Panc1 (cell line): ENCODE measurements around the gene SPATA17. TPM values are rescaled to one million over a fixed set of nuclear protein-coding genes. Genes with fewer than 3 reads are reported as not detected.

Source experiments
- ATAC-seq: fragments of 200-7000 bp; cut with Tn5 transposase; 2 replicates; pipeline ENCODE4 v1.9.1; 2020; ENCODE audit warnings: mild to moderate bottlenecking, moderate library complexity
- BruUV-seq: library from RNA; stranded (reverse); fragments of 400-500 nt; replicated peaks from 2 replicates; lab custom pipeline; 2021; lab: Mats Ljungman, UMichigan
- CTCF ChIA-PET: fragments of 300-600 bp; sonication (Branson Sonifier 250); formaldehyde crosslinking; loops from one replicate; lab custom pipeline; 2022; ENCODE audit warnings: antibody characterized with exemption; lab: Charles Lee
- POLR2A ChIA-PET: fragments of 300-600 bp; sonication (Branson Sonifier 250); formaldehyde crosslinking; loops from one replicate; lab custom pipeline; 2022; ENCODE audit warnings: antibody characterized with exemption; lab: Charles Lee
- DNase-seq: peaks from one replicate; pipeline ENCODE4 v3.0.0-alpha.2; 2010; ENCODE audit warnings: low read depth, low spot score
- H3K27ac ChIP-seq: 2 replicates; pipeline ENCODE4 v1.5.1; 2011; ENCODE audit warnings: mild to moderate bottlenecking, low read length, inconsistent platforms
- H3K27me3 ChIP-seq: fragments of 200-500 bp; sonication (Bioruptor generic); 2 replicates; pipeline ENCODE4 v1.6.0; 2014; ENCODE audit warnings: low read length, inconsistent platforms; ENCODE audit not compliant: control insufficient read depth, insufficient read depth
- H3K36me3 ChIP-seq: fragments of 200-500 bp; sonication (Bioruptor generic); 2 replicates; pipeline ENCODE4 v1.5.1; 2014; ENCODE audit warnings: inconsistent platforms, mild to moderate bottlenecking, low read length, moderate library complexity; ENCODE audit not compliant: control insufficient read depth, insufficient read depth
- H3K4me1 ChIP-seq: 2 replicates; pipeline ENCODE4 v1.5.1; 2011; ENCODE audit warnings: inconsistent platforms, mild to moderate bottlenecking, low read length, moderate library complexity; ENCODE audit not compliant: control insufficient read depth, insufficient read depth
- H3K4me3 ChIP-seq, 2 experiments: 2 replicates each; pipeline ENCODE4 v1.5.1; 2011 to 2012; ENCODE audit warnings: low read depth in 2 of 2, low read length in 2 of 2, mild to moderate bottlenecking in 2 of 2, inconsistent platforms in 1 of 2, moderate library complexity in 1 of 2
- H3K9me3 ChIP-seq: fragments of 200-500 bp; sonication (Bioruptor generic); 2 replicates; pipeline ENCODE4 v1.5.1; 2014; ENCODE audit warnings: low read depth, mild to moderate bottlenecking, inconsistent platforms, low read length, moderate library complexity; ENCODE audit not compliant: control insufficient read depth, insufficient read depth
- CTCF ChIP-seq: fragments of 450-650 bp; IDR thresholded peaks from 2 replicates; pipeline ENCODE4 v1.5.1; 2017; ENCODE audit warnings: mild to moderate bottlenecking
- POLR2AphosphoS5 ChIP-seq: IDR thresholded peaks from 2 replicates; pipeline ENCODE4 v1.6.1; 2012; ENCODE audit warnings: mild to moderate bottlenecking, low read depth, low read length, moderate library complexity
- REST ChIP-seq, 2 experiments: IDR thresholded peaks; 2 replicates each; pipeline ENCODE4 v1.6.1; 2011 to 2012; ENCODE audit warnings: low read depth in 2 of 2, control low read depth in 1 of 2, low read length in 1 of 2, mild to moderate bottlenecking in 1 of 2, moderate library complexity in 1 of 2; ENCODE audit not compliant: insufficient read depth in 1 of 2
- SIN3A ChIP-seq: IDR thresholded peaks from 2 replicates; pipeline ENCODE4 v1.6.1; 2012; ENCODE audit warnings: low read depth, mild to moderate bottlenecking, low read length, moderate library complexity, borderline replicate concordance; ENCODE audit not compliant: insufficient read depth
- TCF7L2 ChIP-seq: IDR thresholded peaks from 2 replicates; pipeline ENCODE4 v1.6.1; 2011; ENCODE audit warnings: mild to moderate bottlenecking, low read depth, low read length, inconsistent platforms
- in situ Hi-C: cut with HindIII; loops from 2 replicates; pipeline ENCODE4 v1.10.0; 2016; ENCODE audit warnings: low sequenced_read_pairs, low pct_unique_long_range_greater_than_20kb
- intact Hi-C: fragments of 100-400 bp; cut with micrococcal nuclease; formaldehyde crosslinking; loops from one replicate; pipeline ENCODE4 v1.10.0; 2022; ENCODE audit not compliant: unreplicated experiment
- total RNA-seq: library from RNA; stranded (reverse); gene quantifications from one replicate; pipeline ENCODE4 v1.2.1, GENCODE V29; 2021; ENCODE audit not compliant: unreplicated experiment

SPATA17 gene
- total RNA-seq, 1 experiment from 2014 or later = 0.51 TPM

- no peaks in the 10 kb centered on the region for H3K4me1 ChIP-seq
- H3K27ac ChIP-seq = no peak overlapping the region
- in situ Hi-C loops = no loop called here
- TF ChIP-seq TCF7L2 (no peak), POLR2AphosphoS5 (no peak), SIN3A (no peak)
- intact Hi-C loops = no loop called here
- no peaks in the 10 kb centered on the region for H3K9me3 ChIP-seq
- no peaks in the 10 kb centered on the region for H3K27me3 ChIP-seq
- ChIA-PET CTCF (no interaction called here), POLR2A (no interaction called here)
- no peak for DNase-seq
- no peaks in the 10 kb centered on the region for H3K36me3 ChIP-seq
- no peak for ATAC-seq
- BruUV-seq = no TSS peak
- H3K4me3 ChIP-seq = no peak overlapping the region
These were observed 206.5 kb downstream of the SPATA17 start for GRCh38 chr1:217837691-217838090.

GRCh38 chr1:217839161-217839560 is 208.0 kb downstream of the SPATA17 start:
- ChIA-PET POLR2A (no interaction called here), CTCF (no interaction called here)
- intact Hi-C loops = no loop called here

More at GRCh38 chr1:217839161-217839560, 208.0 kb downstream of the SPATA17 start:
- TF ChIP-seq TCF7L2 (no peak), SIN3A (no peak), CTCF (no peak), REST (IDR thresholded peaks at IDR 0.05; ENCODE audit: insufficient read depth in 1 of 2, low read depth in 2 of 2, low read length in 1 of 2) (no peak), POLR2AphosphoS5 (no peak)
- no TSS peak for BruUV-seq
- no peaks in the 10 kb centered on the region for H3K4me1 ChIP-seq
- DNase-seq (no peak), ATAC-seq (no peak)
- no peaks in the 10 kb centered on the region for H3K9me3 ChIP-seq
- no peaks in the 10 kb centered on the region for H3K36me3 ChIP-seq
- in situ Hi-C loops = no loop called here
- H3K27me3 ChIP-seq = no peaks in the 10 kb centered on the region
- H3K4me3 ChIP-seq = no peak overlapping the region
- no peak overlapping the region for H3K27ac ChIP-seq
